Calu3 (cell line): Measurements from ENCODE around the gene CPLX1. TPM values are rescaled to one million over a fixed set of nuclear protein-coding genes. Genes with fewer than 3 reads are reported as not detected.

ENCODE experiments used
- BruUV-seq: library from RNA; stranded (reverse); fragments of 400-500 nt; replicated peaks from 2 replicates; lab custom pipeline; 2021; lab: Mats Ljungman, UMichigan
- CTCF ChIA-PET: fragments of 300-600 bp; sonication (Branson Sonifier 250); formaldehyde crosslinking; loops from one replicate; lab custom pipeline; 2022; ENCODE audit warnings: antibody characterized with exemption; lab: Charles Lee
- DNase-seq: peaks from one replicate; pipeline ENCODE4 v3.0.0; 2022
- H3K27ac Mint-ChIP-seq: one replicate; pipeline ENCODE4 v1.8.0; 2022; ENCODE audit warnings: mixed read lengths; ENCODE audit not compliant: unreplicated experiment
- H3K27me3 Mint-ChIP-seq: one replicate; pipeline ENCODE4 v1.8.0; 2022; ENCODE audit warnings: mixed read lengths; ENCODE audit not compliant: unreplicated experiment
- H3K36me3 Mint-ChIP-seq: one replicate; pipeline ENCODE4 v1.8.0; 2022; ENCODE audit warnings: mild to moderate bottlenecking, moderate library complexity, mixed read lengths; ENCODE audit not compliant: insufficient read depth, unreplicated experiment
- H3K4me1 Mint-ChIP-seq: one replicate; pipeline ENCODE4 v1.8.0; 2022; ENCODE audit warnings: mild to moderate bottlenecking, low read depth, mixed read lengths; ENCODE audit not compliant: unreplicated experiment
- H3K4me3 Mint-ChIP-seq: one replicate; pipeline ENCODE4 v1.8.0; 2022; ENCODE audit warnings: mild to moderate bottlenecking, low read depth, moderate library complexity, mixed read lengths; ENCODE audit not compliant: unreplicated experiment
- H3K9me3 Mint-ChIP-seq: one replicate; pipeline ENCODE4 v1.8.0; 2022; ENCODE audit warnings: low read depth, mixed read lengths; ENCODE audit not compliant: unreplicated experiment
- intact Hi-C: fragments of 100-400 bp; cut with micrococcal nuclease; formaldehyde crosslinking; loops from one replicate; pipeline ENCODE4 v1.10.0; 2022; ENCODE audit not compliant: unreplicated experiment
- total RNA-seq: library from RNA; stranded (reverse); gene quantifications from 2 replicates; pipeline ENCODE4 v1.2.3, GENCODE V29; 2022
- TF ChIP-seq, protein P1 (sequence below): fragments of 200-600 bp; IDR thresholded peaks from one replicate; pipeline ENCODE4 v1.8.0; 2022; ENCODE audit warnings: antibody characterized with exemption; ENCODE audit not compliant: unreplicated experiment

The CPLX1 gene
- total RNA-seq, 1 experiment from 2014 or later: 0.42 TPM

DNA sequence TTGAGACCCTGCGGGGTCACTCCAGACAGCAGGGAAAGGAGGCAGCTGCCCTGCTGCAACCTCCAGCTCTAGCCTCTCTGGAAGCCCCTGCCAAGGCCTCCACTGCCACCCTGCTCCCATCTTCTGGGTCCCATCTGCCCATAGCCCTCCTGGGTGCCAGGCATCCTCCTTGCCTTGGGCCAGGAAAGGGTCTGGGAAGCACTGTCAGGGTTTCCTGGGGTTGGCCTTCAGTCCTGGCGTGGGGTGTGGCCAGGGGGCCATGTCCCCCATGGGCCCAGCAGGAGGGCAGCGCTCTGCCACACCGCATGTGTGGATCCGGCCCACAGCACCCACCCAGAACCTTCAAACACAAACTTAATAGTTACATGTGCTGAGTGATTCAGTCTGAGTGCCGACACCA is 3.4 kb upstream of the CPLX1 start:
- CTCF ChIA-PET: no interaction called here

DNA sequence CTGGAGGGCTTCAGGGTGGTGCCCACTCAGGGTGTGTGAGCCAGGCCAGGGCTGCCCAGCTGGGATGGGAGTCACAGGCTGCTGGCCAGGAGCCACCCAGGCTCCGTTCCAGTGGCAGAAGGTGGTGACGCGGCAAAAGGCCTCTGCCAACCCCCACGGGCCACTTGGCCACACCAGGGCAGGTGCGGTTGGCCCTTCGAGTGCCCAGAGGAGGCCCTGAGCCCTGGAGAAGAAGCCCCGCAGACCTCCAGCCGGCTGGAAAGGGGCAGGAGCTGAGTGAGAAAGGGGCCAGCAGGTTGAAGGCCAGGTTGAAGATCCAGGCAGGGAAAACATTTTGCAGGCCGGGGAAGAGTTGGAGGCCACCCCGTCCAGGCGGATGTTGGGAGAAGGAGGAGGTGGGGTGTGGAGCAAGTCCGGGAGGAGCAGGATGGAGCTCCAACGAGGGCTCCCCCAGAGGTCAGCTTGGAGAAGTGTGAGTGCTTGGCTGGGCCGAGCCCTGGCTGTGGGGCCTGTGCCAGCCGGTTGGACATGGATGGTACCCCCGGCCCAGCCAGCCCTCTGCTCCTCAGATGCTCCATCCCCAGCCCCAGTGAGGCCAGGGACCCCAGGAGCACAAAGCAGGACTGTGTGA is 2.8 kb upstream of the CPLX1 start:
- TF ChIP-seq, protein P1, sequence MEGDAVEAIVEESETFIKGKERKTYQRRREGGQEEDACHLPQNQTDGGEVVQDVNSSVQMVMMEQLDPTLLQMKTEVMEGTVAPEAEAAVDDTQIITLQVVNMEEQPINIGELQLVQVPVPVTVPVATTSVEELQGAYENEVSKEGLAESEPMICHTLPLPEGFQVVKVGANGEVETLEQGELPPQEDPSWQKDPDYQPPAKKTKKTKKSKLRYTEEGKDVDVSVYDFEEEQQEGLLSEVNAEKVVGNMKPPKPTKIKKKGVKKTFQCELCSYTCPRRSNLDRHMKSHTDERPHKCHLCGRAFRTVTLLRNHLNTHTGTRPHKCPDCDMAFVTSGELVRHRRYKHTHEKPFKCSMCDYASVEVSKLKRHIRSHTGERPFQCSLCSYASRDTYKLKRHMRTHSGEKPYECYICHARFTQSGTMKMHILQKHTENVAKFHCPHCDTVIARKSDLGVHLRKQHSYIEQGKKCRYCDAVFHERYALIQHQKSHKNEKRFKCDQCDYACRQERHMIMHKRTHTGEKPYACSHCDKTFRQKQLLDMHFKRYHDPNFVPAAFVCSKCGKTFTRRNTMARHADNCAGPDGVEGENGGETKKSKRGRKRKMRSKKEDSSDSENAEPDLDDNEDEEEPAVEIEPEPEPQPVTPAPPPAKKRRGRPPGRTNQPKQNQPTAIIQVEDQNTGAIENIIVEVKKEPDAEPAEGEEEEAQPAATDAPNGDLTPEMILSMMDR: no peak
- Mint-ChIP-seq H3K4me3 (no peak overlapping the region), H3K4me1 (peaks cover 9% of the 10 kb centered on the region), H3K9me3 (no peaks in the 10 kb centered on the region), H3K27ac (no peak overlapping the region), H3K27me3 (peaks cover 32% of the 10 kb centered on the region), H3K36me3 (peaks cover 5% of the 10 kb centered on the region)
- CTCF ChIA-PET: no interaction called here
- intact Hi-C loops: no loop called here
- no TSS peak for BruUV-seq
- DNase-seq: no peak

More for the DNA sequence above, 3.4 kb upstream of the CPLX1 start:
- TF ChIP-seq, protein P1: no peak
- Mint-ChIP-seq H3K36me3 (peaks cover 5% of the 10 kb centered on the region), H3K27ac (no peak overlapping the region), H3K4me3 (no peak overlapping the region), H3K9me3 (no peaks in the 10 kb centered on the region), H3K4me1 (peaks cover 9% of the 10 kb centered on the region), H3K27me3 (peaks cover 37% of the 10 kb centered on the region)
- intact Hi-C loops: no loop called here
- BruUV-seq: no TSS peak
- DNase-seq: no peak

DNA sequence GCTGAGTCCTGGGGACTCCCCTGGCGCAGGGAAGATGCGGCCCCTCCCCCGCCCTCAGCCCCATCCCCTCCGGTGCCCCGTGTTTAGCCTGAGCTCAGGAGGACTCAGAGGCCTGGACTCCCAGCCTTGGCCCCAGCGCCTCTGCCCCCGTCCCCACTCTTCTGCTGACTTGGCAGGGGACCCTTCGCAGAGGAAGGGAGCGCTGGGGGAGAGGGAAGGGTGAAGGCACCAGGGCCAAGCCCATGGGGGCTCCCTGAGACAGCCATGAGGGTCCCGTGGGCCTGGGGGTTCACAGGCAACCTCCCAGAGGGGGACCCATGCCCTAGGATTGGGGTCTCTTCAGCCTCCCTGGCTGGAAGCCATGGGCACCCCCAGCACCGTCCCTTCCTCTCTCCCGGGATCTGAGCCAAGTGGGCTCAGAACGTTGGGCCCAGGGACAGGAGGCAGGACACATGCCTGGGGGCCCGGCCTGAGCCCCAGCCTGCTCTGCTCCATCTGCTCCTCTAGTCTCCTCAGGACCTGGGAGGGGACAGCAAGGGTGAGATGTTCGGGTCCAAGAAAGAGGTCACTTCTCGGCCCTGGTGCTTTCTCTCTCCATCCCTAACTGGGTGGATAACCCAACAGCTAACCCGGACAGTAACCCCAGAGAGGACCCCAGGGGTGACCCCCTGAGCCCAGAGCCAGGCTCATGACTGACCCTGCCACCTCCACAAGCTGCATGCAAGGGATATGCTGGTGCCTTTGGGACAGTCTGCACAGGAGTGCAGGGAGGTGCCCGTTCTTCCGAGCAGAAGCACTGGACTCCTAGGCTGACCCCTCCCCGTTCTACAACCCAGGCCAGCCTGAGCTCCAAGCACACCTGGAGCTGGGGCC is 1.5 kb upstream of the CPLX1 start:
- Mint-ChIP-seq H3K36me3 (peaks cover 5% of the 10 kb centered on the region), H3K4me3 (no peak overlapping the region), H3K27ac (no peak overlapping the region), H3K9me3 (no peaks in the 10 kb centered on the region), H3K27me3 (peaks cover 24% of the 10 kb centered on the region), H3K4me1 (peaks cover 9% of the 10 kb centered on the region)
- TF ChIP-seq, protein P1: no peak
- intact Hi-C loops: no loop called here
- no TSS peak for BruUV-seq
- CTCF ChIA-PET: no interaction called here
- no peak for DNase-seq

DNA sequence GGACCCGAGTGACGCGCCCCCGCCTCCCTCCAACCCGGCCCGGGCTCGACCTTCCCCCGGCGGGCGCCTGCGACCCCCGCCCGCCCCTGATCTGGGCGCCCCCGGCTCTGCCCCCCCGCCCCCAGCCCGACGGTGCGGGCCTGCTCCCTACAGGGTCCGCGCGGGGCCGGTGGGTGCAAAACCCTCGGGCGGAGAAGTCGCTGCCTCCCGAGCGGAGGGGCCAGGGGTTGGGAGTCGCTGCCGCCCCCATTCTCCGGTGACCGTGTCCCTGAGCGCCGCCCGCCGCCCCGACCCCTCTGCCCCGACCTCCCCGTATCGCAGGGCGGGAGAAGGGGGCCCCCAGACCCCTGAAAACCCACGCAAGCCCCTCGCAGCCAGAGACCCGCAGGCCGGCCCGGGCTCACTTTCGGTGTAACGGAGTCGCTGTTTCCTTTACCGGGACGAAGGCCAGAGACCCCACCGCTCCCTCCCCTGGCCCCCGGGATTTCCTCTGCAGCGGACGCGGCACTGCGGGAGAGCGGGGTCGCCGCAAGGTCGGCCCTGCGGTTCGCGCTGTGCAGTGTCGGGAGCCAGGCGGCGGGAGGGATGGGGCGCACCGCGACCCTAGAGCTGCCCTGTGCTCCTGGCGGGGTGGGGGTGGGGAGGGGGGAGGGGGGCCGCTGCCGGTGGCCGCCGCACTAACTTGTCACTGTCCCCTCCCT is 729 bp upstream of the CPLX1 start:
- Mint-ChIP-seq H3K36me3 (peaks cover 5% of the 10 kb centered on the region), H3K27ac (no peak overlapping the region), H3K27me3 (peaks cover 32% of the 10 kb centered on the region), H3K4me1 (peaks cover 9% of the 10 kb centered on the region), H3K9me3 (no peaks in the 10 kb centered on the region), H3K4me3 (no peak overlapping the region)
- BruUV-seq: no TSS peak
- CTCF ChIA-PET: no interaction called here
- TF ChIP-seq, protein P1: no peak
- no peak for DNase-seq
- intact Hi-C loops: no loop called here
